GM12878 (cell line): ENCODE data around the gene ULBP2. TPM values are rescaled to one million over a fixed set of nuclear protein-coding genes. Genes with fewer than 3 reads are reported as not detected.

ENCODE experiments used
- ATAC-seq: fragments of 200-7000 bp; cut with Tn5 transposase; 3 replicates; pipeline ENCODE4 v1.9.1; 2020; ENCODE audit warnings: mild to moderate bottlenecking, moderate library complexity
- BruUV-seq: library from RNA; stranded (reverse); fragments of 400-500 nt; replicated peaks from 2 replicates; lab custom pipeline; 2021; lab: Mats Ljungman, UMichigan
- CTCF ChIA-PET: fragments of 300-600 bp; sonication (Branson Sonifier 250); formaldehyde crosslinking; extraction: SDS; loops from one replicate; lab custom pipeline; 2021; ENCODE audit warnings: inconsistent platforms; lab: Yijun Ruan, JAX
- POLR2A ChIA-PET: fragments of 350-600 bp; formaldehyde crosslinking; extraction: SDS; loops from one replicate; lab custom pipeline; 2021; ENCODE audit warnings: inconsistent platforms; lab: Charles Lee
- RAD21 ChIA-PET: fragments of 300-600 bp; sonication (Branson Sonifier 250); formaldehyde crosslinking; loops from one replicate; lab custom pipeline; 2023; ENCODE audit warnings: antibody characterized with exemption; ENCODE audit not compliant: unreplicated experiment; lab: Charles Lee
- SMC1A ChIA-PET: fragments of 300-600 bp; sonication (Branson Sonifier 250); formaldehyde crosslinking; loops from one replicate; lab custom pipeline; 2023; ENCODE audit not compliant: unreplicated experiment, uncharacterized antibody; lab: Charles Lee
- DNase-seq: peaks from one replicate; pipeline ENCODE4 v3.0.0-alpha.2; 2011; ENCODE audit warnings: low read depth, low spot score
- FAIRE-seq: peaks from 3 replicates; lab custom pipeline; 2011; peaks lifted over from hg19 to GRCh38; lab: Jason Lieb, UNC
- H2AFZ ChIP-seq: 2 replicates; pipeline ENCODE4 v1.6.0; 2011; ENCODE audit warnings: low read depth, low read length, control low read depth; ENCODE audit not compliant: control insufficient read depth
- H3K27ac ChIP-seq: 2 replicates; pipeline ENCODE4 v1.5.1; 2011; ENCODE audit warnings: control low read depth; ENCODE audit not compliant: control insufficient read depth, insufficient read depth
- H3K27me3 ChIP-seq, 2 experiments: replicated peaks in 1 of 2; 2 replicates each; pipeline versions ENCODE4 v1.6.0 to v1.6.1; 2011; ENCODE audit warnings: low read length in 1 of 2; ENCODE audit not compliant: control insufficient read depth in 2 of 2, insufficient read depth in 2 of 2
- H3K36me3 ChIP-seq, 2 experiments: 2 replicates each; pipeline ENCODE4 v1.5.1; 2011; ENCODE audit warnings: low read length in 1 of 2; ENCODE audit not compliant: control insufficient read depth in 2 of 2, insufficient read depth in 2 of 2
- H3K4me1 ChIP-seq: 2 replicates; pipeline ENCODE4 v1.6.1; 2011; ENCODE audit warnings: mild to moderate bottlenecking, low read length, moderate library complexity, mixed read lengths; ENCODE audit not compliant: control insufficient read depth, insufficient read depth
- H3K4me2 ChIP-seq: 2 replicates; pipeline ENCODE4 v1.6.0; 2011; ENCODE audit warnings: control low read depth; ENCODE audit not compliant: control insufficient read depth, insufficient read depth
- H3K4me3 ChIP-seq: fragments of 200-600 bp; sonication (generic); 2 replicates; pipeline ENCODE4 v1.5.1; 2016
- H3K79me2 ChIP-seq: 2 replicates; pipeline ENCODE4 v1.6.0; 2011; ENCODE audit warnings: low read length; ENCODE audit not compliant: control insufficient read depth, insufficient read depth
- H3K9ac ChIP-seq: 2 replicates; pipeline ENCODE4 v1.8.0; 2011; ENCODE audit warnings: low read length, control low read depth, mixed read lengths; ENCODE audit not compliant: control insufficient read depth, insufficient read depth
- H3K9me3 ChIP-seq: replicated peaks from 3 replicates; pipeline ENCODE4 v1.5.1; 2011; ENCODE audit warnings: mild to moderate bottlenecking, low read length; ENCODE audit not compliant: control insufficient read depth, insufficient read depth
- H4K20me1 ChIP-seq: 2 replicates; pipeline ENCODE4 v1.6.0; 2011; ENCODE audit not compliant: control insufficient read depth, insufficient read depth
- ATF3 ChIP-seq: IDR thresholded peaks from 2 replicates; pipeline ENCODE4 v1.6.1; 2011; ENCODE audit warnings: low read depth, mild to moderate bottlenecking, low read length, moderate library complexity, borderline replicate concordance; ENCODE audit errors: extremely low read depth
- BCL11A ChIP-seq: IDR thresholded peaks from 2 replicates; pipeline ENCODE4 v1.6.1; 2011; ENCODE audit warnings: low read depth, low read length
- BMI1 ChIP-seq: fragments of 450-650 bp; IDR thresholded peaks from 2 replicates; pipeline ENCODE4 v1.6.1; 2016; ENCODE audit warnings: mild to moderate bottlenecking, moderate library complexity, borderline replicate concordance
- CEBPZ ChIP-seq: fragments of 150-350 bp; IDR thresholded peaks from 2 replicates; pipeline ENCODE4 v1.6.1; 2016; ENCODE audit warnings: low read depth, low read length
- CHD4 ChIP-seq: fragments of 200-600 bp; sonication (generic); IDR thresholded peaks from 2 replicates; pipeline ENCODE4 v1.6.1; 2016; ENCODE audit warnings: mild to moderate bottlenecking
- EZH2 ChIP-seq: IDR thresholded peaks from 2 replicates; pipeline ENCODE4 v1.6.1; 2012; ENCODE audit warnings: low read depth, mild to moderate bottlenecking, control low read depth, inconsistent platforms, low read length, borderline replicate concordance; ENCODE audit not compliant: control insufficient read depth
- IRF5 ChIP-seq: fragments of 450-650 bp; IDR thresholded peaks from 2 replicates; pipeline ENCODE4 v1.6.1; 2017; ENCODE audit warnings: borderline replicate concordance
- PBX3 ChIP-seq: IDR thresholded peaks from 2 replicates; pipeline ENCODE4 v1.6.1; 2011; ENCODE audit warnings: mild to moderate bottlenecking, low read depth, low read length, moderate library complexity; ENCODE audit not compliant: insufficient replicate concordance
- PML ChIP-seq: IDR thresholded peaks from 2 replicates; pipeline ENCODE4 v1.6.1; 2012; ENCODE audit warnings: low read length, inconsistent platforms
- RAD21 ChIP-seq: IDR thresholded peaks from 2 replicates; pipeline ENCODE4 v1.6.1; 2011; ENCODE audit warnings: mild to moderate bottlenecking, low read depth, low read length, moderate library complexity; ENCODE audit not compliant: insufficient read depth
- SP1 ChIP-seq: IDR thresholded peaks from one replicate; pipeline ENCODE4 v1.6.1; 2011; ENCODE audit warnings: low read depth, low read length
- SREBF2 ChIP-seq: IDR thresholded peaks from 2 replicates; pipeline ENCODE4 v1.6.1; 2012; ENCODE audit warnings: mild to moderate bottlenecking, low read length
- WGBS: methylation state at CpG from one replicate; pipeline ENCODE4 v1.1.6; 2016; ENCODE audit warnings: low lambda C conversion rate; ENCODE audit not compliant: insufficient replicate concordance, insufficient coverage; ENCODE audit errors: missing lambda C conversion rate; 5-methylcytosine and 5-hydroxymethylcytosine counted together
- in situ Hi-C: fragments of 300-500 bp; cut with MboI; formaldehyde crosslinking; loops from 9 replicates; pipeline ENCODE4 v1.14.3; 2018; ENCODE audit warnings: mixed read lengths
- intact Hi-C: fragments of 100-400 bp; cut with micrococcal nuclease; formaldehyde crosslinking; loops from one replicate; pipeline ENCODE4 v1.14.2; 2022; ENCODE audit not compliant: unreplicated experiment
- polyA plus RNA-seq, 11 experiments: library from polyadenylated mRNA; depleted of rRNA in 4 of 11; unstranded in 6 of 11; stranded (reverse) in 5 of 11; fragments of >200 nt; fragmentation: Nextera tagmentation in 4 of 11; fragmentation: Illumina TruSeq in 1 of 11; extraction: Ambion mirVana in 4 of 11; extraction: Trizol in 1 of 11; gene quantifications; 1 replicate in 1 of 11; 2 replicates in 10 of 11; pipeline versions ENCODE4 v1.2.1 to v1.2.3, GENCODE V29; 2011 to 2016; ENCODE audit warnings: inconsistent platforms in 2 of 11, missing spikeins in 2 of 11, low read depth in 1 of 11
- total RNA-seq, 4 experiments: library from RNA; depleted of rRNA in 3 of 4; stranded (reverse); fragments of >200 nt in 3 of 4; fragmentation: Illumina TruSeq in 1 of 4; extraction: Trizol in 1 of 4; gene quantifications; 2 replicates each; pipeline versions ENCODE4 v1.2.1 to v1.2.3, GENCODE V29; 2013 to 2021

The ULBP2 gene
- total and polyA plus RNA-seq, 10 of the 15 experiments (the other 5 are each of a cell fraction or from before 2014, with no cell fraction given) = 0.16 to 2.5 (median 0.22) TPM; not detected in 3

GRCh38 chr6:149903938-149904611 is 37.7 kb upstream of the ULBP2 start (continued):
- no peak for TF ChIP-seq PBX3
- no peak for TF ChIP-seq ATF3
- no peak for TF ChIP-seq RAD21
- no peak for TF ChIP-seq PML
- TF ChIP-seq EZH2 = no peak

GRCh38 chr6:149904661-149905370 is 37.0 kb upstream of the ULBP2 start:
- no peak for DNase-seq
- ATAC-seq = no peak
- no peaks in the 10 kb centered on the region for H3K79me2 ChIP-seq
- no TSS peak for BruUV-seq
- H3K4me1 ChIP-seq = no peaks in the 10 kb centered on the region
- H3K27ac ChIP-seq = no peak overlapping the region
- no peaks in the 10 kb centered on the region for H3K36me3 ChIP-seq
- H3K4me3 ChIP-seq = no peak overlapping the region
- no peaks in the 10 kb centered on the region for H4K20me1 ChIP-seq
- ChIA-PET POLR2A (no interaction called here), RAD21 (no interaction called here), SMC1A (interaction anchor here (1.4 kb wide), 1 partner anchor 85 kb away, joined by 3 read pairs; no protein-coding TSS in a partner anchor), CTCF (interaction anchor here (0.7 to 1.1 kb wide), 4 partner anchors 11 to 70 kb away, joined by 3 to 4 read pairs (median 3); no protein-coding TSS in a partner anchor)
- no peak for FAIRE-seq
- no peak overlapping the region for H3K9ac ChIP-seq
- H3K4me2 ChIP-seq = no peak overlapping the region
- WGBS = 22% methylated on average over 13 of the region's 13 CpGs
- H3K9me3 ChIP-seq = peaks cover 3% of the 10 kb centered on the region; the same call in 1 of the 3 replicates
- H2AFZ ChIP-seq = no peak overlapping the region
- intact Hi-C loops = no loop called here
- H3K27me3 ChIP-seq = peaks cover 5 to 6% of the 10 kb centered on the region in 2 experiments; a peak in 3 of 4 replicates
- in situ Hi-C loops = no loop called here
- TF ChIP-seq BCL11A (no peak), CEBPZ (no peak), IRF5 (no peak), SREBF2 (no peak), PML (no peak), CHD4 (no peak), SP1 (no peak), BMI1 (no peak)
